Peyer's patch (tissue), 4 donors: Measurements from ENCODE around the gene C1QL2.

Experiments
- POLR2A ChIP-seq, 2 donors: fragments of 450-650 bp; IDR thresholded peaks; one replicate each; pipeline ENCODE4 v1.5.1; 2017; ENCODE audit warnings: antibody characterized with exemption in 2 of 2, mild to moderate bottlenecking in 2 of 2, moderate library complexity in 2 of 2
- TF ChIP-seq, protein P1 (sequence below), 6 experiments: fragments of 450-650 bp in 4 of 6; fragments of 200-600 bp in 2 of 6; sonication (generic) in 1 of 6; IDR thresholded peaks; one replicate each; pipeline ENCODE4 v1.5.1; 2017 to 2019; ENCODE audit warnings: antibody characterized with exemption in 6 of 6, mild to moderate bottlenecking in 3 of 6, moderate library complexity in 1 of 6

DNA sequence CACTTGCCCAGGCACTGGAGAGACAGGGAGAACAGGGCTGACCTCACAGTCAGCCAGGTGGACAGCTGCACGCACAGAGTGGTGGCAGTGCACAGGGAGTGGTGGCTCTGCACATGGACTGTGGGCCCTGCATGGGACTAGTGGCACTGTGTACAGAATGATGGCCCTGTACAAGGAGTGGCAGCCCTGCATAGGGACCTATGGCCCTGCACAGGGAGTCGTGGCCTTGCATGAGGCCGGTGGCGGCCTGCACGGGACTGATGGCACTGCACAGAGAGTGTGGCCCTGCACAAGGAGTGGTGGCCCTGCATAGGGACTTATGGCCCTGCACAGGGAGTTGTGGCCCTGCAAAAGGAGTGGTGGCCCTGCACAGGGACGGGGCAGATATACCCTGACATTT is 46.0 kb upstream of the C1QL2 start:
- TF ChIP-seq, protein P1, sequence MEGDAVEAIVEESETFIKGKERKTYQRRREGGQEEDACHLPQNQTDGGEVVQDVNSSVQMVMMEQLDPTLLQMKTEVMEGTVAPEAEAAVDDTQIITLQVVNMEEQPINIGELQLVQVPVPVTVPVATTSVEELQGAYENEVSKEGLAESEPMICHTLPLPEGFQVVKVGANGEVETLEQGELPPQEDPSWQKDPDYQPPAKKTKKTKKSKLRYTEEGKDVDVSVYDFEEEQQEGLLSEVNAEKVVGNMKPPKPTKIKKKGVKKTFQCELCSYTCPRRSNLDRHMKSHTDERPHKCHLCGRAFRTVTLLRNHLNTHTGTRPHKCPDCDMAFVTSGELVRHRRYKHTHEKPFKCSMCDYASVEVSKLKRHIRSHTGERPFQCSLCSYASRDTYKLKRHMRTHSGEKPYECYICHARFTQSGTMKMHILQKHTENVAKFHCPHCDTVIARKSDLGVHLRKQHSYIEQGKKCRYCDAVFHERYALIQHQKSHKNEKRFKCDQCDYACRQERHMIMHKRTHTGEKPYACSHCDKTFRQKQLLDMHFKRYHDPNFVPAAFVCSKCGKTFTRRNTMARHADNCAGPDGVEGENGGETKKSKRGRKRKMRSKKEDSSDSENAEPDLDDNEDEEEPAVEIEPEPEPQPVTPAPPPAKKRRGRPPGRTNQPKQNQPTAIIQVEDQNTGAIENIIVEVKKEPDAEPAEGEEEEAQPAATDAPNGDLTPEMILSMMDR (IDR thresholded peaks at IDR 0.05), result no peak
- no peak for TF ChIP-seq POLR2A (IDR thresholded peaks at IDR 0.05)
